K562 (cell line): ENCODE results near the gene IL36RN. TPM values are rescaled to one million over a fixed set of nuclear protein-coding genes. Genes with fewer than 3 reads are reported as not detected.

Source experiments
- ATAC-seq: fragments of 200-7000 bp; cut with Tn5 transposase; 3 replicates; pipeline ENCODE4 v1.9.1; 2020; ENCODE audit warnings: moderate library complexity
- BruUV-seq: library from RNA; stranded (reverse); fragments of 400-500 nt; replicated peaks from 2 replicates; lab custom pipeline; 2021; lab: Mats Ljungman, UMichigan
- CTCF ChIA-PET: fragments of 300-600 bp; formaldehyde crosslinking; extraction: SDS; loops from one replicate; lab custom pipeline; 2021; ENCODE audit warnings: low intra/inter-chr PET ratio; lab: Yijun Ruan, JAX
- POLR2A ChIA-PET: fragments of 300-600, 350-650 bp; sonication (Branson Sonifier 250); formaldehyde crosslinking; extraction: SDS; loops from one replicate; lab custom pipeline; 2021; ENCODE audit warnings: antibody characterized with exemption, inconsistent platforms; lab: Yijun Ruan, JAX
- DNase-seq, 4 experiments: peaks; one replicate each; pipeline versions ENCODE4 v3.0.0 to v3.0.0-alpha.2; 2011 to 2018; ENCODE audit warnings: low spot score in 3 of 4, mixed read lengths in 3 of 4; ENCODE audit errors: extremely low read depth in 1 of 4
- FAIRE-seq: peaks from 2 replicates; lab custom pipeline; 2011; peaks lifted over from hg19 to GRCh38; lab: Jason Lieb, UNC
- H2AFZ ChIP-seq: 2 replicates; pipeline ENCODE4 v1.6.0; 2011; ENCODE audit warnings: low read depth, low read length, control low read depth, inconsistent platforms
- H3K27ac ChIP-seq: fragments of 200-600 bp; 3 replicates; pipeline ENCODE4 v1.8.0; 2011; ENCODE audit warnings: low read depth, mild to moderate bottlenecking, control low read depth, inconsistent platforms, low read length, moderate library complexity, mixed read lengths; ENCODE audit errors: extremely low read depth
- H3K27me3 ChIP-seq, 2 experiments: fragments of 300-600 bp in 1 of 2; 2 replicates in 1 of 2; 3 replicates in 1 of 2; pipeline versions ENCODE4 v1.6.0 to v1.8.0; 2011; ENCODE audit warnings: inconsistent platforms in 2 of 2, low read length in 2 of 2, mild to moderate bottlenecking in 1 of 2, mixed read lengths in 1 of 2, moderate library complexity in 1 of 2; ENCODE audit not compliant: control insufficient read depth in 2 of 2, insufficient read depth in 2 of 2
- H3K36me3 ChIP-seq: fragments of 300-600 bp; 3 replicates; pipeline ENCODE4 v1.8.0; 2011; ENCODE audit warnings: mild to moderate bottlenecking, low read length, inconsistent platforms; ENCODE audit not compliant: control insufficient read depth, insufficient read depth
- H3K4me1 ChIP-seq, 2 experiments: fragments of 200-600 bp in 1 of 2; replicated peaks in 1 of 2; 2 replicates in 1 of 2; 3 replicates in 1 of 2; pipeline versions ENCODE4 v1.5.1 to v1.8.0; 2011; ENCODE audit warnings: inconsistent platforms in 2 of 2, low read length in 2 of 2, mild to moderate bottlenecking in 1 of 2, mixed read lengths in 1 of 2, moderate library complexity in 1 of 2; ENCODE audit not compliant: control insufficient read depth in 2 of 2, insufficient read depth in 2 of 2
- H3K4me2 ChIP-seq: 2 replicates; pipeline ENCODE4 v1.6.1; 2011; ENCODE audit warnings: low read length, control low read depth, inconsistent platforms, mixed read lengths; ENCODE audit not compliant: insufficient read depth
- H3K4me3 ChIP-seq: fragments of 200-600 bp; sonication (generic), shearing (Covaris generic); 2 replicates; pipeline ENCODE4 v1.5.1; 2016; ENCODE audit warnings: control low read depth, inconsistent platforms
- H3K79me2 ChIP-seq: fragments of 200-600 bp; 3 replicates; pipeline ENCODE4 v1.8.0; 2011; ENCODE audit warnings: low read length, inconsistent platforms; ENCODE audit not compliant: control insufficient read depth, insufficient read depth
- H3K9ac ChIP-seq, 2 experiments: 2 replicates each; pipeline versions ENCODE4 v1.6.0 to v1.6.1; 2011; ENCODE audit warnings: low read depth in 2 of 2, low read length in 2 of 2, control low read depth in 1 of 2, inconsistent platforms in 1 of 2, mild to moderate bottlenecking in 1 of 2, mixed read lengths in 1 of 2; ENCODE audit not compliant: insufficient read depth in 1 of 2
- H3K9me1 ChIP-seq: one replicate; pipeline ENCODE4 v1.6.0; 2011; ENCODE audit warnings: inconsistent platforms, mild to moderate bottlenecking, low read length, moderate library complexity; ENCODE audit not compliant: control insufficient read depth, insufficient read depth
- H3K9me3 ChIP-seq: replicated peaks from 2 replicates; pipeline ENCODE4 v1.5.1; 2011; ENCODE audit warnings: low read depth, low read length, inconsistent platforms; ENCODE audit not compliant: control insufficient read depth, insufficient read depth
- H4K20me1 ChIP-seq: replicated peaks from 2 replicates; pipeline ENCODE4 v1.6.1; 2011; ENCODE audit warnings: low read length, inconsistent platforms, mixed read lengths; ENCODE audit not compliant: control insufficient read depth, insufficient read depth
- AFF4 ChIP-seq: sonication (generic); formaldehyde crosslinking; IDR thresholded peaks from 2 replicates; pipeline ENCODE4 v1.8.0; 2023; ENCODE audit warnings: mild to moderate bottlenecking, missing genetic modification reagents
- BRCA1 ChIP-seq, 2 experiments: fragments of 450-650 bp in 1 of 2; sonication (generic) in 1 of 2; formaldehyde crosslinking in 1 of 2; IDR thresholded peaks; 2 replicates each; pipeline versions ENCODE4 v1.5.0 to v1.6.1; 2017 to 2020; ENCODE audit warnings: mild to moderate bottlenecking in 1 of 2, missing genetic modification reagents in 1 of 2
- C11orf30 ChIP-seq: fragments of 450-650 bp; IDR thresholded peaks from 2 replicates; pipeline ENCODE4 v1.6.1; 2016; ENCODE audit warnings: low read depth, mild to moderate bottlenecking
- MAFF ChIP-seq: IDR thresholded peaks from 2 replicates; pipeline ENCODE4 v1.6.1; 2012; ENCODE audit warnings: low read length, improper control_type of control experiment
- MAFG ChIP-seq: fragments of 450-650 bp; conservative IDR thresholded peaks from 2 replicates; pipeline ENCODE4 v1.6.1; 2016; ENCODE audit warnings: missing genetic modification characterization, missing compliant biosample characterization
- MAFK ChIP-seq: IDR thresholded peaks from 2 replicates; pipeline ENCODE4 v1.6.1; 2011; ENCODE audit warnings: low read length, improper control_type of control experiment
- NFE2L1 ChIP-seq: fragments of 450-650 bp; IDR thresholded peaks from 2 replicates; pipeline ENCODE4 v1.6.1; 2016; ENCODE audit warnings: missing genetic modification characterization, low read depth, mild to moderate bottlenecking, missing compliant biosample characterization, moderate library complexity, borderline replicate concordance
- PRMT5 ChIP-seq: sonication (generic); formaldehyde crosslinking; IDR thresholded peaks from 2 replicates; pipeline ENCODE4 v1.5.0; 2020; ENCODE audit warnings: missing genetic modification reagents
- SAFB ChIP-seq: fragments of 200-400 bp; formaldehyde crosslinking; IDR thresholded peaks from 2 replicates; pipeline ENCODE4 v1.6.1; 2017; ENCODE audit warnings: low read depth, low read length, borderline replicate concordance
- ZKSCAN3 ChIP-seq: fragments of 250-450 bp; sonication (Bioruptor Pico); IDR thresholded peaks from 2 replicates; pipeline ENCODE4 v1.4.0; 2020
- ZNF121 ChIP-seq: sonication (generic); formaldehyde crosslinking; conservative IDR thresholded peaks from 2 replicates; pipeline ENCODE4 v1.8.0; 2022; ENCODE audit warnings: missing genetic modification reagents
- ZNF316 ChIP-seq: fragments of 450-650 bp; IDR thresholded peaks from 2 replicates; pipeline ENCODE4 v1.6.1; 2016
- ZSCAN29 ChIP-seq: fragments of 450-650 bp; IDR thresholded peaks from 2 replicates; pipeline ENCODE4 v1.6.1; 2017
- WGBS: fragments of 100-300 bp; shearing (Covaris generic); methylation state at CpG from one replicate; pipeline ENCODE4 v1.1.6; 2016; ENCODE audit warnings: low coverage, mixed read lengths; ENCODE audit not compliant: insufficient coverage; ENCODE audit errors: missing lambda C conversion rate; 5-methylcytosine and 5-hydroxymethylcytosine counted together
- in situ Hi-C: fragments of 300-500 bp; cut with MboI; formaldehyde crosslinking; loops from 4 replicates; pipeline ENCODE4 v1.15.0; 2018; ENCODE audit warnings: inconsistent platforms, mixed read lengths
- intact Hi-C: fragments of 100-400 bp; cut with micrococcal nuclease; formaldehyde crosslinking; loops from 2 replicates; pipeline ENCODE4 v1.14.2; 2022
- polyA plus RNA-seq, 8 experiments: library from polyadenylated mRNA; depleted of rRNA in 4 of 8; stranded (reverse) in 5 of 8; unstranded in 3 of 8; fragments of >200 nt; fragmentation: Nextera tagmentation in 2 of 8; fragmentation: Illumina TruSeq in 1 of 8; extraction: Ambion mirVana in 2 of 8; extraction: Trizol in 1 of 8; gene quantifications; 2 replicates each; pipeline versions ENCODE4 v1.2.1 to v1.2.3, GENCODE V29; 2011 to 2014; ENCODE audit warnings: inconsistent platforms in 1 of 8, missing spikeins in 1 of 8
- total RNA-seq, 7 experiments: library from RNA; depleted of rRNA in 6 of 7; stranded (reverse); fragments of >200 nt in 6 of 7; fragmentation: Illumina TruSeq in 2 of 7; extraction: Trizol in 2 of 7; gene quantifications; 2 replicates each; pipeline versions ENCODE4 v1.2.1 to v1.2.3, GENCODE V29; 2011 to 2021; ENCODE audit warnings: low replicate concordance in 1 of 7

IL36RN gene
- total and polyA plus RNA-seq, 9 of the 15 experiments (the other 6 are each of a cell fraction or from before 2014, with no cell fraction given), result not detected

DNA sequence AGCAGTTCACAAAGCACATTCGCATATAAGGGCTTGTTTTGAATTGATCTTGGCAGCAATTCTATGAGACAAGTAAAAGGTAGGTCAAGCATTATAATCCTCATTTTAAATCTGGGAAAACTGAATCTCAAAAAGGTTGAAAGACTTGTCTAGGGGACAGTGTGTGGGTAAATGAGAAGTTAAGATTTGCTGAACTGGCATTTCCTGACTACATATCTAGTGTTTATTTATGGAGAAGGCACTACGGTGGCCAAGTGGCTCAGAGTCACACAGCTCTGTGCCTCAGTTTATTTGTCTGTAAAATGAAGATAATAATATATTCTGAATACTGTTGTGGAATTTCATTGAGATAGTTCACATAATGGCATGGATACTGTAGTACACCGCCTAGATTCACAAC, 52.1 kb downstream of the IL36RN start:
- H3K4me1 ChIP-seq, result no peaks in the 10 kb centered on the region; a peak in 2 of 5 replicates
- H3K4me3 ChIP-seq, result no peak overlapping the region
- no peaks in the 10 kb centered on the region for H3K9me1 ChIP-seq
- in situ Hi-C loops (no loop called here), intact Hi-C loops (no loop called here)
- ChIA-PET POLR2A (no interaction called here), CTCF (no interaction called here)
- no peak overlapping the region for H3K27ac ChIP-seq
- H3K36me3 ChIP-seq, result no peaks in the 10 kb centered on the region
- H3K27me3 ChIP-seq, result peaks cover 0 to 6% of the 10 kb centered on the region in 2 experiments; a peak in 3 of 5 replicates
- ATAC-seq (no peak), DNase-seq (no peak), FAIRE-seq (no peak)
- no peak overlapping the region for H2AFZ ChIP-seq
- H4K20me1 ChIP-seq, result no peaks in the 10 kb centered on the region
- TF ChIP-seq MAFF (peak; percentile 70), SAFB (no peak), NFE2L1 (tag) (no peak), ZNF121 (CRISPR knock-in tag) (no peak), MAFG (tag) (peak; percentile 71; the same call in 1 of the 2 replicates), ZSCAN29 (no peak), PRMT5 (CRISPR knock-in tag) (no peak), MAFK (peak; percentile 62; the same call in 1 of the 2 replicates), BRCA1 (IDR thresholded peaks at IDR 0.05) (no peak), BRCA1 (CRISPR knock-in tag; IDR thresholded peaks at IDR 0.05) (no peak), ZKSCAN3 (CRISPR knock-in tag) (no peak), ZNF316 (peak; percentile 79), C11orf30 (peak; percentile 70), AFF4 (no peak)
- H3K4me2 ChIP-seq, result no peak overlapping the region
- whole genome bisulfite sequencing, result 9% methylated on average over 3 of the region's 3 CpGs
- no peaks in the 10 kb centered on the region for H3K9me3 ChIP-seq
- H3K9ac ChIP-seq, result no peak overlapping the region
- BruUV-seq, result no TSS peak
- H3K79me2 ChIP-seq, result no peaks in the 10 kb centered on the region
